Fibroblast of gingiva (primary cell): ENCODE measurements around the gene ADAM12.
A peak's percentile ranks its signal among the peaks of the same experiment; 100 is the strongest.

Experiments
- DNase-seq: peaks from one replicate; pipeline ENCODE4 v3.0.0-alpha.2; 2011; ENCODE audit warnings: low read depth

Gene ADAM12

GRCh38 chr10:126210051-126210651 lies 178.1 kb downstream of the ADAM12 start:
- DNase-seq: no peak

- DNase-seq: no peak
Measured at GRCh38 chr10:126209451-126209850, 178.8 kb downstream of the ADAM12 start.

- DNase-seq: no peak
Measured at GRCh38 chr10:126208726-126209302, 179.5 kb downstream of the ADAM12 start.

- DNase-seq: no peak
Measured at GRCh38 chr10:126207851-126208250, 180.4 kb downstream of the ADAM12 start.

- peak; percentile 75 for DNase-seq
Measured at GRCh38 chr10:126207313-126207771, 180.9 kb downstream of the ADAM12 start.

- DNase-seq: no peak
Measured at GRCh38 chr10:126205486-126206205, 182.6 kb downstream of the ADAM12 start.

GRCh38 chr10:126204320-126204719 lies 184.0 kb downstream of the ADAM12 start:
- DNase-seq: no peak

- peak; percentile 12 for DNase-seq
Measured at GRCh38 chr10:126203746-126204145, 184.5 kb downstream of the ADAM12 start.

GRCh38 chr10:126201603-126202002 lies 186.7 kb downstream of the ADAM12 start:
- DNase-seq: no peak

- DNase-seq: peak; percentile 97
Measured at GRCh38 chr10:126199221-126199998, 188.9 kb downstream of the ADAM12 start.

- DNase-seq: no peak
Measured at GRCh38 chr10:126198681-126199080, 189.6 kb downstream of the ADAM12 start.

GRCh38 chr10:126197036-126197543 lies 191.2 kb downstream of the ADAM12 start:
- DNase-seq: no peak

- no peak for DNase-seq
Measured at GRCh38 chr10:126196281-126196680, 192.0 kb downstream of the ADAM12 start.

GRCh38 chr10:126191192-126191591 lies 197.1 kb downstream of the ADAM12 start:
- DNase-seq: no peak

- no peak for DNase-seq
Measured at GRCh38 chr10:126188679-126189200, 199.5 kb downstream of the ADAM12 start.

- DNase-seq: no peak
Measured at GRCh38 chr10:126187399-126187798, 200.9 kb downstream of the ADAM12 start.

GRCh38 chr10:126186766-126187165 lies 201.5 kb downstream of the ADAM12 start:
- DNase-seq: no peak

GRCh38 chr10:126185676-126186447 lies 202.4 kb downstream of the ADAM12 start:
- DNase-seq: no peak

GRCh38 chr10:126181626-126182025 lies 206.7 kb downstream of the ADAM12 start:
- DNase-seq: no peak

GRCh38 chr10:126179637-126180036 lies 208.6 kb downstream of the ADAM12 start:
- DNase-seq: no peak

- peak; percentile 37 for DNase-seq
Measured at GRCh38 chr10:126177417-126178030, 210.8 kb downstream of the ADAM12 start.
